Brain microvascular endothelial cell (primary cell): ENCODE data around the gene JARID2.

ENCODE experiments used
- DNase-seq: peaks from one replicate; pipeline ENCODE4 v3.0.0-alpha.2; 2020
- H3K27ac ChIP-seq: fragments of 250-450 bp; sonication (Bioruptor Pico); 2 replicates; pipeline ENCODE4 v1.5.1; 2020; ENCODE audit warnings: mild to moderate bottlenecking, moderate library complexity
- H3K27me3 ChIP-seq: fragments of 250-450 bp; sonication (Bioruptor Pico); replicated peaks from 2 replicates; pipeline ENCODE4 v1.5.1; 2020; ENCODE audit warnings: mild to moderate bottlenecking
- H3K36me3 ChIP-seq: fragments of 250-450 bp; sonication (Bioruptor Pico); replicated peaks from 2 replicates; pipeline ENCODE4 v1.5.1; 2020; ENCODE audit warnings: mild to moderate bottlenecking
- H3K4me3 ChIP-seq: 2 replicates; pipeline ENCODE4 v1.5.1; 2011; ENCODE audit warnings: low read depth, mild to moderate bottlenecking, control low read depth, low read length, moderate library complexity
- CTCF ChIP-seq: IDR thresholded peaks from 2 replicates; pipeline ENCODE4 v1.5.1; 2011; ENCODE audit warnings: low read depth, mild to moderate bottlenecking, moderate library complexity, low read length, control low read depth, inconsistent platforms; ENCODE audit errors: missing control alignments
- in situ Hi-C: cut with HindIII; loops from 2 replicates; pipeline ENCODE4 v1.10.0; 2017; ENCODE audit warnings: low sequenced_read_pairs, low pct_ligation_motif_present

The JARID2 gene

DNA sequence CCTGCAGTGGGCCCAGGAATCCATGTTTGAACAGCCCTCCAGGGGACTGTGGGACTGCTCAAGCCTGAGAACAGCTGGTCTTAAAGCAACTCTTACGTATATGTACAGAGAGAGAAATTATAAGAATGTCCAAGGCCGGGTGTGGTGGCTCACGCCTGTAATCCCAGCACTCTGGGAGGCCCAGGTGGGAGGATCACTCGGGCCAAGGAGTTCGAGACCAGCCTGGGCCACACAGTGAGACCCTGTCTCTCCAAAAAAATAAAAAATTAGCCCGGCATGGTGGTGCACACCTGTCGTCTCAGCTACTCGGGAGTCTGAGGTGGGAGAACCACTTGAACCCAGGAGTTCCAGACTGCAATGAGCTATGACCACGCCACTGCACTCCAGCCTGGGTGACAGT lies 283.0 kb downstream of the JARID2 start:
- H3K36me3 ChIP-seq = peaks cover 4% of the 10 kb centered on the region
- H3K27me3 ChIP-seq = no peaks in the 10 kb centered on the region
- in situ Hi-C loops = no loop called here

DNA sequence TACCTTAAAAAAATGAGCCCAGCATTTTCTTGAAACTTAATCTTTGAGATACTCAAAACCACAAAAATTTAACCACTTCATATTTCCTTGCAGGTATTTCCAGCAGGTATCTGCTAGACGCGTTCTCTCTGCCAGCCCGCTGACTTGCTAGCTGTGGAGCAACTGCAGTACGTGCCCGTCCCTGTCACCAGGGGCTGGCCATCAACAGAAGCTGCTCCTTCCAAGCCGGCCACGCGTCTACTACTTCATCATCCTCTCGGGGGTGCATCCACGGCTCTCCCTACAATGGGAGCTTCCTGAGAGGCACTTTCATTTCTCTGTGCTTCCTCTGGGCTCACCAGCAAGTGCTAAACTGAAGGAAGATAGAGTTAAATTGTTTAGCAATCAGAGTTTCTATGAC lies 284.5 kb downstream of the JARID2 start:
- Histone ChIP-seq H3K36me3 (no peaks in the 10 kb centered on the region), H3K27ac (no peak overlapping the region), H3K27me3 (no peaks in the 10 kb centered on the region), H3K4me3 (no peak overlapping the region)
- no peak for TF ChIP-seq CTCF
- no peak for DNase-seq
- in situ Hi-C loops = no loop called here

More for the DNA sequence above, 283.0 kb downstream of the JARID2 start:
- Histone ChIP-seq H3K4me3 (no peak overlapping the region), H3K27ac (no peak overlapping the region)
- DNase-seq = no peak
- no peak for TF ChIP-seq CTCF

- TF ChIP-seq CTCF = no peak
- no peaks in the 10 kb centered on the region for H3K36me3 ChIP-seq
- DNase-seq = no peak
- in situ Hi-C loops = no loop called here
- H3K27ac ChIP-seq = no peak overlapping the region
- no peaks in the 10 kb centered on the region for H3K27me3 ChIP-seq
- H3K4me3 ChIP-seq = no peak overlapping the region
These were observed 286.1 kb downstream of the JARID2 start for GRCh38 chr6:15531973-15532372.

- DNase-seq = no peak
- no peak for TF ChIP-seq CTCF
- Histone ChIP-seq H3K27me3 (no peaks in the 10 kb centered on the region), H3K36me3 (no peaks in the 10 kb centered on the region), H3K4me3 (no peak overlapping the region), H3K27ac (no peak overlapping the region)
- in situ Hi-C loops = no loop called here
These were observed 287.6 kb downstream of the JARID2 start for GRCh38 chr6:15533379-15534026.

GRCh38 chr6:15534974-15535373 lies 289.1 kb downstream of the JARID2 start:
- Histone ChIP-seq H3K27me3 (no peaks in the 10 kb centered on the region), H3K4me3 (no peak overlapping the region), H3K27ac (no peak overlapping the region), H3K36me3 (no peaks in the 10 kb centered on the region)
- in situ Hi-C loops = no loop called here
- no peak for TF ChIP-seq CTCF
- no peak for DNase-seq
